GM12875 (cell line): ENCODE data around the gene CCDC50.

Source experiments
- H3K4me3 ChIP-seq: one replicate; pipeline ENCODE4 v1.5.1; 2011; ENCODE audit warnings: low read depth, low read length, control low read depth
- CTCF ChIP-seq: IDR thresholded peaks from 2 replicates; pipeline ENCODE4 v1.5.1; 2011; ENCODE audit warnings: low read depth, mild to moderate bottlenecking, control low read depth, inconsistent platforms, low read length, moderate library complexity, borderline replicate concordance; ENCODE audit not compliant: insufficient read depth

CCDC50 gene

DNA sequence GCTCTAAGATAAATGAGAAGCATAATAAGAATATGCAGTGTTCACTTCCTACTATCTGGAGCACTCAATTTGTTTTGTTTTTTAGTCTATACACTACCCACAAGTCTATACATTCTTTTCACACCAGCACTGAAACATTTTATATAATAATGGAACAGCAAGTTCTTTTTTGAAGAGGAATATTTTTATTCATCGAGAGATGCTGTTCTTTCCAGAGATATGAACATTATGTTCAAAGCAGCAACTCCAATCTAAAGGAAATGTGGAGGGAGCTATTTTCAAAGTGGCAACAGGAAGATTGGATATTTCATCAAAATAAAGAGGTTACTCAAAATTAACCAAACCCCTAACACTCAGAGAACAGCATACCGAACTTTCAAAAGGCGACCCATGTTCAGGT, 115.4 kb downstream of the CCDC50 start:
- no peak for TF ChIP-seq CTCF
- no peak overlapping the region for H3K4me3 ChIP-seq
